IMR-90 (cell line): ENCODE data around the gene KIF20B. TPM values are rescaled to one million over a fixed set of nuclear protein-coding genes. Genes with fewer than 3 reads are reported as not detected.

Experiments
- ATAC-seq: fragments of 200-7000 bp; cut with Tn5 transposase; 2 replicates; pipeline ENCODE4 v1.9.1; 2020; ENCODE audit warnings: low read depth, mild to moderate bottlenecking, moderate library complexity
- BruUV-seq: library from RNA; stranded (reverse); fragments of 400-500 nt; replicated peaks from 2 replicates; lab custom pipeline; 2021; lab: Mats Ljungman, UMichigan
- CTCF ChIA-PET: fragments of 300-600 bp; formaldehyde crosslinking; extraction: SDS; loops from one replicate; lab custom pipeline; 2021; ENCODE audit warnings: antibody characterized with exemption; lab: Yijun Ruan, JAX
- POLR2A ChIA-PET: fragments of 300-600 bp; sonication (Branson Sonifier 250); formaldehyde crosslinking; loops from one replicate; lab custom pipeline; 2022; ENCODE audit warnings: antibody characterized with exemption; ENCODE audit not compliant: unreplicated experiment; lab: Charles Lee
- DNase-seq: peaks from one replicate; pipeline ENCODE4 v3.0.0; 2013
- H2AFZ ChIP-seq: replicated peaks from 2 replicates; pipeline ENCODE3; 2013; ENCODE audit warnings: low read length, mild to moderate bottlenecking; ENCODE audit not compliant: poor library complexity
- H2AK5ac ChIP-seq: 2 replicates; pipeline ENCODE4 v1.6.1; 2013; ENCODE audit warnings: low read depth, low read length, inconsistent platforms
- H2AK9ac ChIP-seq: replicated peaks from 2 replicates; pipeline ENCODE3; 2013; ENCODE audit warnings: mild to moderate bottlenecking, low read depth, low read length, moderate library complexity; ENCODE audit not compliant: poor library complexity
- H2BK120ac ChIP-seq: 2 replicates; pipeline ENCODE4 v1.6.1; 2013; ENCODE audit warnings: low read depth, low read length, inconsistent platforms
- H2BK15ac ChIP-seq: 3 replicates; pipeline ENCODE4 v1.6.1; 2013; ENCODE audit warnings: low read depth, low read length, inconsistent platforms
- H2BK20ac ChIP-seq: 2 replicates; pipeline ENCODE4 v1.6.1; 2013; ENCODE audit warnings: low read depth, mild to moderate bottlenecking, inconsistent platforms, low read length, moderate library complexity
- H2BK5ac ChIP-seq: 2 replicates; pipeline ENCODE4 v1.6.1; 2013; ENCODE audit warnings: mild to moderate bottlenecking, low read depth, low read length, inconsistent platforms; ENCODE audit not compliant: poor library complexity, severe bottlenecking
- H3K14ac ChIP-seq: replicated peaks from 2 replicates; pipeline ENCODE4 v1.6.1; 2013; ENCODE audit warnings: low read depth, low read length, inconsistent platforms
- H3K18ac ChIP-seq: 2 replicates; pipeline ENCODE4 v1.6.1; 2013; ENCODE audit warnings: low read depth, low read length, control low read depth
- H3K23ac ChIP-seq: 2 replicates; pipeline ENCODE4 v1.6.1; 2013; ENCODE audit warnings: low read depth, low read length, inconsistent platforms
- H3K27ac ChIP-seq: 2 replicates; pipeline ENCODE4 v1.5.1; 2013; ENCODE audit warnings: mild to moderate bottlenecking, control low read depth, low read length; ENCODE audit not compliant: insufficient read depth
- H3K27me3 ChIP-seq: 2 replicates; pipeline ENCODE4 v1.6.1; 2013; ENCODE audit warnings: low read length; ENCODE audit not compliant: control insufficient read depth, insufficient read depth
- H3K36me3 ChIP-seq: 2 replicates; pipeline ENCODE4 v1.6.1; 2013; ENCODE audit warnings: low read length, mixed read lengths; ENCODE audit not compliant: control insufficient read depth, insufficient read depth
- H3K4ac ChIP-seq: 2 replicates; pipeline ENCODE4 v1.6.1; 2013; ENCODE audit warnings: low read depth, low read length, inconsistent platforms
- H3K4me1 ChIP-seq: 2 replicates; pipeline ENCODE4 v1.6.1; 2013; ENCODE audit warnings: low read length, mixed read lengths; ENCODE audit not compliant: control insufficient read depth, insufficient read depth
- H3K4me2 ChIP-seq: 2 replicates; pipeline ENCODE4 v1.6.1; 2013; ENCODE audit warnings: low read depth, mild to moderate bottlenecking, control low read depth, low read length, moderate library complexity
- H3K4me3 ChIP-seq: 2 replicates; pipeline ENCODE4 v1.5.1; 2013; ENCODE audit warnings: low read depth, mild to moderate bottlenecking, control low read depth, low read length, moderate library complexity; ENCODE audit not compliant: insufficient read depth
- H3K56ac ChIP-seq: 2 replicates; pipeline ENCODE4 v1.6.1; 2013; ENCODE audit warnings: low read length, inconsistent platforms; ENCODE audit not compliant: insufficient read depth; ENCODE audit errors: extremely low read depth
- H3K79me1 ChIP-seq, 2 experiments: 2 replicates each; pipeline ENCODE4 v1.6.1; 2013; ENCODE audit warnings: low read length in 2 of 2, inconsistent platforms in 1 of 2, low read depth in 1 of 2
- H3K9ac ChIP-seq: 2 replicates; pipeline ENCODE4 v1.6.1; 2013; ENCODE audit warnings: low read depth, low read length, control low read depth
- H3K9me1 ChIP-seq: 2 replicates; pipeline ENCODE4 v1.6.1; 2013; ENCODE audit warnings: low read length, inconsistent platforms; ENCODE audit not compliant: insufficient read depth
- H3K9me3 ChIP-seq: 2 replicates; pipeline ENCODE4 v1.6.1; 2013; ENCODE audit warnings: low read length; ENCODE audit not compliant: control insufficient read depth, insufficient read depth
- H4K20me1 ChIP-seq: 2 replicates; pipeline ENCODE4 v1.6.1; 2013; ENCODE audit warnings: low read length, inconsistent platforms; ENCODE audit not compliant: insufficient read depth
- H4K5ac ChIP-seq: 2 replicates; pipeline ENCODE4 v1.6.1; 2013; ENCODE audit warnings: mild to moderate bottlenecking, low read depth, low read length, control low read depth
- H4K8ac ChIP-seq, 2 experiments: 2 replicates each; pipeline ENCODE4 v1.6.1; 2013; ENCODE audit warnings: low read depth in 2 of 2, low read length in 2 of 2, control low read depth in 1 of 2, inconsistent platforms in 1 of 2
- H4K91ac ChIP-seq: 2 replicates; pipeline ENCODE4 v1.6.1; 2013; ENCODE audit warnings: low read depth, low read length, inconsistent platforms; ENCODE audit not compliant: insufficient read depth
- BHLHE40 ChIP-seq: fragments of 150-350 bp; IDR thresholded peaks from 2 replicates; pipeline ENCODE4 v1.6.1; 2016; ENCODE audit warnings: mild to moderate bottlenecking, low read depth, low read length
- CEBPB ChIP-seq: IDR thresholded peaks from 2 replicates; pipeline ENCODE4 v1.6.1; 2012; ENCODE audit warnings: low read depth, low read length, improper control_type of control experiment
- CHD1 ChIP-seq: IDR thresholded peaks from 2 replicates; pipeline ENCODE4 v1.6.1; 2012; ENCODE audit warnings: low read depth, low read length, improper control_type of control experiment
- CTCF ChIP-seq: conservative IDR thresholded peaks from 2 replicates; pipeline ENCODE4 v1.5.1; 2012; ENCODE audit warnings: mild to moderate bottlenecking, low read depth, low read length, improper control_type of control experiment
- ELK1 ChIP-seq: fragments of 150-350 bp; IDR thresholded peaks from 2 replicates; pipeline ENCODE4 v1.6.1; 2016; ENCODE audit warnings: low read depth, mild to moderate bottlenecking, low read length, moderate library complexity, borderline replicate concordance
- FOS ChIP-seq: fragments of 150-350 bp; IDR thresholded peaks from 2 replicates; pipeline ENCODE4 v1.6.1; 2016; ENCODE audit warnings: low read depth, low read length
- MAFK ChIP-seq: IDR thresholded peaks from 2 replicates; pipeline ENCODE4 v1.6.1; 2012; ENCODE audit warnings: low read depth, low read length, improper control_type of control experiment
- MAZ ChIP-seq: IDR thresholded peaks from 2 replicates; pipeline ENCODE4 v1.6.1; 2012; ENCODE audit warnings: low read depth, mild to moderate bottlenecking, low read length, improper control_type of control experiment, moderate library complexity, borderline replicate concordance
- MXI1 ChIP-seq: IDR thresholded peaks from 2 replicates; pipeline ENCODE4 v1.6.1; 2012; ENCODE audit warnings: low read depth, mild to moderate bottlenecking, low read length, moderate library complexity, borderline replicate concordance
- NFE2L2 ChIP-seq: fragments of 150-350 bp; IDR thresholded peaks from 2 replicates; pipeline ENCODE4 v1.6.1; 2016; ENCODE audit warnings: low read depth, mild to moderate bottlenecking, low read length
- POLR2A ChIP-seq: IDR thresholded peaks from 2 replicates; pipeline ENCODE4 v1.6.1; 2012; ENCODE audit warnings: mild to moderate bottlenecking, low read depth, low read length
- RAD21 ChIP-seq: IDR thresholded peaks from 2 replicates; pipeline ENCODE4 v1.6.1; 2012; ENCODE audit warnings: low read length, improper control_type of control experiment
- RCOR1 ChIP-seq: IDR thresholded peaks from 2 replicates; pipeline ENCODE4 v1.6.1; 2012; ENCODE audit warnings: mild to moderate bottlenecking, low read length, improper control_type of control experiment; ENCODE audit not compliant: insufficient replicate concordance
- RFX5 ChIP-seq: IDR thresholded peaks from 2 replicates; pipeline ENCODE4 v1.8.0; 2012; ENCODE audit warnings: low read depth, mild to moderate bottlenecking, low read length, moderate library complexity
- SMC3 ChIP-seq: fragments of 150-350 bp; IDR thresholded peaks from 2 replicates; pipeline ENCODE4 v1.6.1; 2016; ENCODE audit warnings: low read depth, mild to moderate bottlenecking, antibody characterized with exemption, low read length, moderate library complexity
- USF2 ChIP-seq: fragments of 150-350 bp; IDR thresholded peaks from 2 replicates; pipeline ENCODE4 v1.6.1; 2017; ENCODE audit warnings: mild to moderate bottlenecking, antibody characterized with exemption, low read length, low read depth
- WGBS, 2 experiments: methylation state at CpG; one replicate each; pipeline versions ENCODE4 v1.1.5 to v1.1.7; 2013; ENCODE audit warnings: missing lambda C conversion rate in 2 of 2; ENCODE audit not compliant: insufficient read length in 1 of 2; ENCODE audit errors: extremely low coverage in 2 of 2; 5-methylcytosine and 5-hydroxymethylcytosine counted together
- dilution Hi-C: fragments of 300-500 bp; cut with HindIII; formaldehyde crosslinking; loops from one replicate; pipeline ENCODE4 v1.14.3; 2018; ENCODE audit warnings: low sequenced_read_pairs; ENCODE audit not compliant: unreplicated experiment
- in situ Hi-C: fragments of 300-500 bp; cut with MboI; formaldehyde crosslinking; loops from 3 replicates; pipeline ENCODE4 v1.14.3; 2019; ENCODE audit warnings: low sequenced_read_pairs, inconsistent platforms, mixed read lengths
- intact Hi-C: fragments of 100-400 bp; cut with micrococcal nuclease; formaldehyde crosslinking; loops from 2 replicates; pipeline ENCODE4 v1.10.0; 2022
- polyA plus RNA-seq, 3 experiments: library from polyadenylated mRNA; depleted of rRNA; stranded (reverse); fragments of >200 nt; gene quantifications; 2 replicates each; pipeline ENCODE4 v1.2.3, GENCODE V29; 2012; ENCODE audit warnings: low replicate concordance in 1 of 3
- total RNA-seq: library from RNA; depleted of rRNA; stranded (reverse); fragments of >200 nt; gene quantifications from 2 replicates; pipeline ENCODE4 v1.2.3, GENCODE V29; 2012

The KIF20B gene
- total and polyA plus RNA-seq, 2 of the 4 experiments (the other 2 are of a cell fraction) = 3.1 to 23.5 TPM

GRCh38 chr10:89738551-89739209, 37.3 kb downstream of the KIF20B start:
- TF ChIP-seq BHLHE40 = no peak
- TF ChIP-seq CHD1 = no peak
- TF ChIP-seq SMC3 = no peak
- no peak for TF ChIP-seq FOS
- TF ChIP-seq CTCF = no peak
- TF ChIP-seq NFE2L2 = no peak
- no peak for TF ChIP-seq POLR2A
- no peak for TF ChIP-seq RFX5
- TF ChIP-seq CEBPB = no peak
- TF ChIP-seq MAFK = no peak
- TF ChIP-seq ELK1 = no peak
- no peak for TF ChIP-seq RCOR1
- TF ChIP-seq RAD21 = no peak
- TF ChIP-seq MXI1 = no peak
- no peak for TF ChIP-seq MAZ
- TF ChIP-seq USF2 = no peak
- H3K27me3 ChIP-seq = no peaks in the 10 kb centered on the region
- no peak overlapping the region for H3K56ac ChIP-seq
- H3K4me2 ChIP-seq = no peak overlapping the region; the same call in 1 of the 2 replicates
- H3K36me3 ChIP-seq = no peaks in the 10 kb centered on the region; the same call in 1 of the 2 replicates
- H2AK5ac ChIP-seq = no peak overlapping the region
- H3K9me1 ChIP-seq = no peaks in the 10 kb centered on the region
- H3K9me3 ChIP-seq = no peaks in the 10 kb centered on the region
- H3K23ac ChIP-seq = no peak overlapping the region
- no peak overlapping the region for H3K14ac ChIP-seq
- H2AK9ac ChIP-seq = no peak overlapping the region
- DNase-seq (no peak), ATAC-seq (no peak)
- no peak overlapping the region for H2BK120ac ChIP-seq
- H4K8ac ChIP-seq = no peak overlapping the region
- H3K4me1 ChIP-seq = no peaks in the 10 kb centered on the region
- no peak overlapping the region for H2BK15ac ChIP-seq
- H2BK5ac ChIP-seq = no peak overlapping the region
- H3K27ac ChIP-seq = no peak overlapping the region
- H2AFZ ChIP-seq = no peak overlapping the region
- H4K5ac ChIP-seq = no peak overlapping the region
- H3K79me1 ChIP-seq = peaks cover 7 to 9% of the 10 kb centered on the region in 2 experiments
- no peaks in the 10 kb centered on the region for H4K20me1 ChIP-seq
- intact Hi-C loops = no loop called here
- no peak overlapping the region for H3K4me3 ChIP-seq
- no peak overlapping the region for H3K4ac ChIP-seq
- WGBS, 2 experiments = 100% methylated on average over 1 of the region's 2 CpGs; no CpG with 5 or more reads in 1 of the 2 experiments
- ChIA-PET CTCF (interaction anchor here (0.6 to 0.7 kb wide), 2 partner anchors 198 to 520 kb away, joined by 3 read pairs; no protein-coding TSS in a partner anchor), POLR2A (no interaction called here)
- dilution Hi-C loops = no loop called here
- H2BK20ac ChIP-seq = no peak overlapping the region
- H3K18ac ChIP-seq = no peak overlapping the region
- no peak overlapping the region for H3K9ac ChIP-seq
- in situ Hi-C loops = no loop called here
- no TSS peak for BruUV-seq
- H4K91ac ChIP-seq = no peak overlapping the region
